Esophagus muscularis mucosa (tissue), 4 donors: ENCODE results near the gene RPS6KA5. TPM values are rescaled to one million over a fixed set of nuclear protein-coding genes. Genes with fewer than 3 reads are reported as not detected.
"Not testable (repeated sequence)": the region's sequence is repeated elsewhere in the genome, so short reads cannot be mapped to it uniquely, and the experiment has no call there.

Source experiments
- DNase-seq: peaks from one replicate; pipeline ENCODE4 v3.0.0-alpha.2; 2017; ENCODE audit errors: extremely low spot score
- H3K27ac ChIP-seq, 4 donors: fragments of 200-600 bp; sonication (generic); replicated peaks in 1 of 4; 1 replicate in 3 of 4; 2 replicates in 1 of 4; pipeline ENCODE4 v1.5.1; 2016 to 2019; ENCODE audit warnings: mild to moderate bottlenecking in 1 of 4
- H3K27me3 ChIP-seq, 4 donors: fragments of 200-600 bp; sonication (generic); one replicate each; pipeline versions ENCODE4 v1.5.1 to v1.6.0; 2016 to 2019
- H3K36me3 ChIP-seq, 4 donors: fragments of 200-600 bp; sonication (generic); one replicate each; pipeline ENCODE4 v1.5.1; 2016 to 2019
- H3K4me1 ChIP-seq, 4 donors: fragments of 200-600 bp; sonication (generic); one replicate each; pipeline ENCODE4 v1.5.1; 2016 to 2019
- H3K4me3 ChIP-seq, 4 donors: fragments of 200-600 bp; sonication (generic); 1 replicate in 2 of 4; 2 replicates in 2 of 4; pipeline ENCODE4 v1.5.1; 2016 to 2019; ENCODE audit warnings: mild to moderate bottlenecking in 4 of 4, moderate library complexity in 1 of 4
- H3K9me3 ChIP-seq, 4 donors: fragments of 200-600 bp; sonication (generic); 1 replicate in 3 of 4; 2 replicates in 1 of 4; pipeline ENCODE4 v1.5.1; 2016 to 2019
- CTCF ChIP-seq, 3 experiments: fragments of 200-600 bp in 2 of 3; fragments of 450-650 bp in 1 of 3; sonication (generic) in 2 of 3; IDR thresholded peaks; one replicate each; pipeline ENCODE4 v1.5.1; 2017 to 2019; ENCODE audit warnings: antibody characterized with exemption in 3 of 3, mild to moderate bottlenecking in 2 of 3, moderate library complexity in 1 of 3
- EP300 ChIP-seq: sonication (generic); formaldehyde crosslinking; IDR thresholded peaks from one replicate; pipeline ENCODE4 v1.6.1; 2017; ENCODE audit warnings: antibody characterized with exemption
- POLR2A ChIP-seq: fragments of 450-650 bp; IDR thresholded peaks from one replicate; pipeline ENCODE4 v1.6.1; 2017; ENCODE audit warnings: antibody characterized with exemption, moderate library complexity, mild to moderate bottlenecking, low read depth
- POLR2AphosphoS5 ChIP-seq, 2 donors: sonication (generic); formaldehyde crosslinking; IDR thresholded peaks; one replicate each; pipeline ENCODE4 v1.6.1; 2017; ENCODE audit warnings: antibody characterized with exemption in 2 of 2
- WGBS: methylation state at CpG from one replicate; pipeline ENCODE4 v1.1.5; 2018; 5-methylcytosine and 5-hydroxymethylcytosine counted together
- intact Hi-C: fragments of 100-400 bp; cut with DNase I; formaldehyde crosslinking; loops from one replicate; pipeline ENCODE4 v1.15.1; 2023
- total RNA-seq, 4 donors: library from RNA; depleted of rRNA; stranded (reverse); fragments of >200 nt; gene quantifications; one replicate each; pipeline versions ENCODE4 v1.1.0 to v1.2.1, GENCODE V29; 2016

RPS6KA5 gene
- total RNA-seq, 4 donors from 2014 or later, result 30.8 to 40.6 (median 35.0) TPM

- 44% methylated on average over 10 of the region's 10 CpGs for WGBS
- Histone ChIP-seq H3K27me3 (no peaks in the 10 kb centered on the region), H3K4me1 (peaks cover 0 to 12% (median 6%) of the 10 kb centered on the region in 4 donors), H3K4me3 (peak overlapping the region in 3 of 4 donors; percentile 1 to 20 (median 9)), H3K27ac (peak overlapping the region; percentile 45 to 70 (median 62)), H3K36me3 (no peaks in the 10 kb centered on the region), H3K9me3 (no peaks in the 10 kb centered on the region)
- TF ChIP-seq POLR2AphosphoS5 (IDR thresholded peaks at IDR 0.05), result peak; percentile 40 to 45
- TF ChIP-seq EP300, result no peak
- peak; percentile 91 for DNase-seq
- intact Hi-C loops, result no loop called here
Observed at GRCh38 chr14:90839024-90839888, 221.2 kb downstream of the RPS6KA5 start.

GRCh38 chr14:90838531-90838930 lies 221.9 kb downstream of the RPS6KA5 start:
- 94% methylated on average over 8 of the region's 8 CpGs for whole genome bisulfite sequencing
- H3K9me3 ChIP-seq, H3K36me3 ChIP-seq, H3K27me3 ChIP-seq, DNase-seq, H3K4me3 ChIP-seq, intact Hi-C loops: not testable (repeated sequence)
- peaks cover 0 to 12% (median 6%) of the 10 kb centered on the region in 4 donors for H3K4me1 ChIP-seq
- peak overlapping the region; percentile 45 to 70 (median 62) for H3K27ac ChIP-seq

GRCh38 chr14:90837355-90837754 lies 223.1 kb downstream of the RPS6KA5 start:
- TF ChIP-seq EP300 (no peak), POLR2A (no peak)
- WGBS, result 91% methylated on average over 9 of the region's 9 CpGs
- Histone ChIP-seq H3K4me1 (peaks cover 0 to 12% (median 6%) of the 10 kb centered on the region in 4 donors), H3K27me3 (no peaks in the 10 kb centered on the region), H3K27ac (no peak overlapping the region), H3K36me3 (no peaks in the 10 kb centered on the region), H3K4me3 (no peak overlapping the region), H3K9me3 (no peaks in the 10 kb centered on the region)
- DNase-seq, result peak; percentile 68
- intact Hi-C loops, result no loop called here

- Histone ChIP-seq H3K27me3 (no peaks in the 10 kb centered on the region), H3K27ac (no peak overlapping the region), H3K4me3 (no peak overlapping the region), H3K36me3 (no peaks in the 10 kb centered on the region), H3K9me3 (no peaks in the 10 kb centered on the region), H3K4me1 (peaks cover 0 to 12% (median 6%) of the 10 kb centered on the region in 4 donors)
- TF ChIP-seq POLR2A (no peak), CTCF (IDR thresholded peaks at IDR 0.05) (no peak), POLR2AphosphoS5 (IDR thresholded peaks at IDR 0.05) (no peak), EP300 (no peak)
- DNase-seq, result no peak
- WGBS, result 89% methylated on average over 3 of the region's 7 CpGs
- intact Hi-C loops, result no loop called here
Observed at GRCh38 chr14:90836692-90837063, 223.8 kb downstream of the RPS6KA5 start.

GRCh38 chr14:90831821-90832220 lies 228.6 kb downstream of the RPS6KA5 start:
- TF ChIP-seq POLR2A (no peak), CTCF (IDR thresholded peaks at IDR 0.05) (no peak), POLR2AphosphoS5 (IDR thresholded peaks at IDR 0.05) (no peak), EP300 (no peak)
- intact Hi-C loops, result no loop called here
- DNase-seq, result no peak
- Histone ChIP-seq H3K27me3 (no peaks in the 10 kb centered on the region), H3K4me3 (no peak overlapping the region), H3K36me3 (no peaks in the 10 kb centered on the region), H3K4me1 (peaks cover 11 to 17% (median 13%) of the 10 kb centered on the region in 4 donors), H3K9me3 (no peaks in the 10 kb centered on the region), H3K27ac (no peak overlapping the region)
- WGBS, result 92% methylated on average over 10 of the region's 10 CpGs

- 88% methylated on average over 22 of the region's 26 CpGs for WGBS
- Histone ChIP-seq H3K27me3 (no peaks in the 10 kb centered on the region), H3K36me3 (no peaks in the 10 kb centered on the region), H3K27ac (no peak overlapping the region), H3K9me3 (no peaks in the 10 kb centered on the region), H3K4me1 (peaks cover 11 to 17% (median 13%) of the 10 kb centered on the region in 4 donors), H3K4me3 (no peak overlapping the region)
- intact Hi-C loops, result no loop called here
- TF ChIP-seq POLR2AphosphoS5 (IDR thresholded peaks at IDR 0.05), result no peak
- TF ChIP-seq POLR2A, result no peak
- TF ChIP-seq CTCF (IDR thresholded peaks at IDR 0.05), result no peak
- no peak for TF ChIP-seq EP300
- DNase-seq, result no peak
Observed at GRCh38 chr14:90830931-90831701, 229.3 kb downstream of the RPS6KA5 start.
